ENCODE results near the gene SERPINA5.

DNA sequence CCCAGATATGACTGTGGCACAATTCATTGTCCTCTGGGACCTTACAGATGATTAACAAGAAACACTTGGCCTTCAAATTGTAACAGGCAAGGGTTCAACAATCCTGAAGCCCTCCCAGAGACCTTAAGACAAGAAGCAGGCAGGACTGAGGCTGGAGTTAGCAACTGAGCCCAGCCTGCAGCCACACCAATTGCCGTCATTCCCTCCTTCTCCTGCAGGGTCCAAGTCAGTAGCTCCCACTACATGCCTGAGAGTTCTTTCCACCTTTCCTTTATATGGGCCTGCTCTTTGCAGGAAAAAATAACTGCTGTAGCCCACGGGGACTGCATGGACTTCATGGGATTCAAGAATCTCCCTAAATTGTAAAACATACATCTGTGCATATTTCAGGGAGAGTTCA, 22.4 kb upstream of the SERPINA5 start:
- TF ChIP-seq MXI1 (IDR thresholded peaks at IDR 0.05; ENCODE audit: low read depth, low read length), result no peak
- TF ChIP-seq, protein P1, sequence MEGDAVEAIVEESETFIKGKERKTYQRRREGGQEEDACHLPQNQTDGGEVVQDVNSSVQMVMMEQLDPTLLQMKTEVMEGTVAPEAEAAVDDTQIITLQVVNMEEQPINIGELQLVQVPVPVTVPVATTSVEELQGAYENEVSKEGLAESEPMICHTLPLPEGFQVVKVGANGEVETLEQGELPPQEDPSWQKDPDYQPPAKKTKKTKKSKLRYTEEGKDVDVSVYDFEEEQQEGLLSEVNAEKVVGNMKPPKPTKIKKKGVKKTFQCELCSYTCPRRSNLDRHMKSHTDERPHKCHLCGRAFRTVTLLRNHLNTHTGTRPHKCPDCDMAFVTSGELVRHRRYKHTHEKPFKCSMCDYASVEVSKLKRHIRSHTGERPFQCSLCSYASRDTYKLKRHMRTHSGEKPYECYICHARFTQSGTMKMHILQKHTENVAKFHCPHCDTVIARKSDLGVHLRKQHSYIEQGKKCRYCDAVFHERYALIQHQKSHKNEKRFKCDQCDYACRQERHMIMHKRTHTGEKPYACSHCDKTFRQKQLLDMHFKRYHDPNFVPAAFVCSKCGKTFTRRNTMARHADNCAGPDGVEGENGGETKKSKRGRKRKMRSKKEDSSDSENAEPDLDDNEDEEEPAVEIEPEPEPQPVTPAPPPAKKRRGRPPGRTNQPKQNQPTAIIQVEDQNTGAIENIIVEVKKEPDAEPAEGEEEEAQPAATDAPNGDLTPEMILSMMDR (IDR thresholded peaks at IDR 0.05), result no peak
- no peak for TF ChIP-seq YY1 (IDR thresholded peaks at IDR 0.05; ENCODE audit: low read depth)
- TF ChIP-seq, protein P2, sequence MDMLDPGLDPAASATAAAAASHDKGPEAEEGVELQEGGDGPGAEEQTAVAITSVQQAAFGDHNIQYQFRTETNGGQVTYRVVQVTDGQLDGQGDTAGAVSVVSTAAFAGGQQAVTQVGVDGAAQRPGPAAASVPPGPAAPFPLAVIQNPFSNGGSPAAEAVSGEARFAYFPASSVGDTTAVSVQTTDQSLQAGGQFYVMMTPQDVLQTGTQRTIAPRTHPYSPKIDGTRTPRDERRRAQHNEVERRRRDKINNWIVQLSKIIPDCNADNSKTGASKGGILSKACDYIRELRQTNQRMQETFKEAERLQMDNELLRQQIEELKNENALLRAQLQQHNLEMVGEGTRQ (IDR thresholded peaks at IDR 0.05; ENCODE audit: borderline replicate concordance, low read depth, low read length), result no peak
- TF ChIP-seq EZH2phosphoT487 (IDR thresholded peaks at IDR 0.05; ENCODE audit: borderline replicate concordance, low read depth), result no peak

All from SK-N-SH (cell line).